ENCODE data around the gene PIK3C2B. TPM values are rescaled to one million over a fixed set of nuclear protein-coding genes. Genes with fewer than 3 reads are reported as not detected.
A peak's percentile ranks its signal among the peaks of the same experiment; 100 is the strongest.
"Not testable (repeated sequence)": the region's sequence is repeated elsewhere in the genome, so short reads cannot be mapped to it uniquely, and the experiment has no call there.

Gene PIK3C2B
- total RNA-seq, 3 donors from 2014 or later = 17.6 to 31.5 (median 24.9) TPM

- peak in 1 of 2 donors; percentile 73 for DNase-seq (ENCODE audit: low spot score in 2 of 2)
- intact Hi-C loops (cut with DNase I; ENCODE audit: low total_unique reads) = loop anchor here (5.0 kb wide), 1 partner anchor 61 kb away; no protein-coding TSS in a partner anchor
- peaks cover 7 to 12% of the 10 kb centered on the region in 2 donors for H3K4me1 ChIP-seq
- peak overlapping the region; percentile 69 to 93 (median 80) for H3K4me3 ChIP-seq
- H3K27ac ChIP-seq = peak overlapping the region; percentile 86 to 93
- no peaks in the 10 kb centered on the region for H3K27me3 ChIP-seq
- TF ChIP-seq CTCF (IDR thresholded peaks at IDR 0.05) = no peak
- peak in 2 of 3 donors; percentile 16 to 42 for TF ChIP-seq POLR2AphosphoS5 (IDR thresholded peaks at IDR 0.05)
- H3K36me3 ChIP-seq = no peaks in the 10 kb centered on the region
- no peaks in the 10 kb centered on the region for H3K9me3 ChIP-seq
These were observed 1.2 kb downstream of the PIK3C2B start for GRCh38 chr1:204493145-204493983.

DNA sequence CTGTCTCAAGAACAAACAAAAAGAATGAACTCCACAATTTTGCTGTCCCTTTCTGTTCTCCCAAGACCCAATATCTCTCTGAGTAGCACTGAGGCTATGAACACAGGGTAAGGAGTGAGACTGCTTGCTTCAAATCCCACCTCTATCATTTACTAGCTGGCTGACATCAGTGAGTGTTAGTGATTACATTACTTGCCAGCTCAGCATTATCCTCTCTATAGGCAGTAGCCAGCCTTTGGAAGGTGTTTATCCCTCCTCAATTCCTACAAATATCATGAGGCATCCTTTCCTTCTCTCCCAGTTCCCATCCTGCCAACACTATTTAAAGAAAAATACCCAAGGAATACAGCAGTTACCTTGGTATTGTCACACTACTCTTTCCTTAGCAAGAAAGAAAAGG is 3.0 kb downstream of the PIK3C2B start:
- no peaks in the 10 kb centered on the region for H3K9me3 ChIP-seq
- TF ChIP-seq POLR2AphosphoS5 (IDR thresholded peaks at IDR 0.05) = no peak
- TF ChIP-seq CTCF (IDR thresholded peaks at IDR 0.05) = no peak
- no peak for TF ChIP-seq POLR2A (IDR thresholded peaks at IDR 0.05)
- peaks cover 7 to 12% of the 10 kb centered on the region in 2 donors for H3K4me1 ChIP-seq
- intact Hi-C loops (cut with DNase I; ENCODE audit: low total_unique reads) = loop anchor here (5.0 kb wide), 1 partner anchor 59 kb away; no protein-coding TSS in a partner anchor
- peak overlapping the region; percentile 86 to 93 for H3K27ac ChIP-seq
- no peaks in the 10 kb centered on the region for H3K36me3 ChIP-seq
- H3K4me3 ChIP-seq = peak overlapping the region in 1 of 3 donors; percentile 3
- no peaks in the 10 kb centered on the region for H3K27me3 ChIP-seq
- DNase-seq (ENCODE audit: low spot score in 2 of 2) = no peak

GRCh38 chr1:204487256-204487615 is 7.4 kb downstream of the PIK3C2B start:
- no peak for DNase-seq (ENCODE audit: low spot score in 2 of 2)
- H3K4me1 ChIP-seq = peaks cover 0 to 4% of the 10 kb centered on the region in 2 donors
- H3K27me3 ChIP-seq = no peaks in the 10 kb centered on the region
- TF ChIP-seq POLR2A (IDR thresholded peaks at IDR 0.05) (no peak), POLR2AphosphoS5 (IDR thresholded peaks at IDR 0.05) (no peak), CTCF (IDR thresholded peaks at IDR 0.05) (no peak)
- no peaks in the 10 kb centered on the region for H3K9me3 ChIP-seq
- no peaks in the 10 kb centered on the region for H3K36me3 ChIP-seq
- H3K27ac ChIP-seq = no peak overlapping the region
- no peak overlapping the region for H3K4me3 ChIP-seq
- intact Hi-C loops (cut with DNase I; ENCODE audit: low total_unique reads) = no loop called here

GRCh38 chr1:204486513-204487255 is 7.9 kb downstream of the PIK3C2B start:
- DNase-seq (ENCODE audit: low spot score in 2 of 2); H3K4me1 ChIP-seq; H3K36me3 ChIP-seq; H3K27ac ChIP-seq; H3K27me3 ChIP-seq; H3K9me3 ChIP-seq; H3K4me3 ChIP-seq; intact Hi-C loops (cut with DNase I; ENCODE audit: low total_unique reads): not testable (repeated sequence)

GRCh38 chr1:204483791-204484190 is 10.8 kb downstream of the PIK3C2B start:
- Histone ChIP-seq H3K36me3 (no peaks in the 10 kb centered on the region), H3K27ac (peak overlapping the region in 1 of 2 donors; percentile 45), H3K4me3 (no peak overlapping the region), H3K9me3 (no peaks in the 10 kb centered on the region), H3K4me1 (peaks cover 6 to 18% of the 10 kb centered on the region in 2 donors), H3K27me3 (no peaks in the 10 kb centered on the region)
- no peak for DNase-seq (ENCODE audit: low spot score in 2 of 2)
- intact Hi-C loops (cut with DNase I; ENCODE audit: low total_unique reads) = no loop called here
- peak in 1 of 3 donors; percentile 28 for TF ChIP-seq POLR2AphosphoS5 (IDR thresholded peaks at IDR 0.05)
- TF ChIP-seq POLR2A (IDR thresholded peaks at IDR 0.05) = no peak
- no peak for TF ChIP-seq CTCF (IDR thresholded peaks at IDR 0.05)
